CD4-positive, alpha-beta memory T cell (primary cell): ENCODE results near the gene CARM1. TPM values are rescaled to one million over a fixed set of nuclear protein-coding genes. Genes with fewer than 3 reads are reported as not detected.
"Not testable (repeated sequence)": the region's sequence is repeated elsewhere in the genome, so short reads cannot be mapped to it uniquely, and the experiment has no call there.

Experiments used
- CTCF ChIA-PET: fragments of 350-600 bp; sonication (Branson Sonifier 250); formaldehyde crosslinking; loops from one replicate; lab custom pipeline; 2021; ENCODE audit warnings: inconsistent platforms; ENCODE audit not compliant: partially characterized antibody; lab: Charles Lee
- POLR2A ChIA-PET: fragments of 350-600 bp; sonication (Branson Sonifier 250); formaldehyde crosslinking; loops from one replicate; lab custom pipeline; 2021; ENCODE audit not compliant: partially characterized antibody; lab: Charles Lee
- DNase-seq, 5 donors: peaks; one replicate each; pipeline versions ENCODE4 v3.0.0 to v3.0.0-alpha.2; 2020 to 2022; ENCODE audit warnings: mixed read lengths in 1 of 5
- H3K27ac ChIP-seq: one replicate; pipeline ENCODE4 v1.7.0; 2013; ENCODE audit warnings: low read depth, low read length
- H3K27me3 ChIP-seq: 2 replicates; pipeline ENCODE4 v1.7.0; 2013; ENCODE audit warnings: mild to moderate bottlenecking, low read length, moderate library complexity; ENCODE audit not compliant: insufficient read depth
- H3K36me3 ChIP-seq: 2 replicates; pipeline ENCODE4 v1.7.0; 2013; ENCODE audit warnings: mild to moderate bottlenecking, low read length, moderate library complexity; ENCODE audit not compliant: insufficient read depth
- H3K4me1 ChIP-seq: 2 replicates; pipeline ENCODE4 v1.7.0; 2013; ENCODE audit warnings: mild to moderate bottlenecking, low read length, moderate library complexity; ENCODE audit not compliant: insufficient read depth
- H3K4me3 ChIP-seq, 2 donors: one replicate each; pipeline ENCODE4 v1.7.0; 2013; ENCODE audit warnings: low read length in 2 of 2, mild to moderate bottlenecking in 1 of 2
- H3K9me3 ChIP-seq, 2 donors: one replicate each; pipeline ENCODE4 v1.7.0; 2013; ENCODE audit warnings: low read length in 2 of 2, control low read depth in 1 of 2; ENCODE audit not compliant: control insufficient read depth in 1 of 2
- H3K27ac Mint-ChIP-seq, 7 donors: one replicate each; pipeline ENCODE4 v1.8.0; 2020 to 2021; ENCODE audit warnings: mixed read lengths in 7 of 7, mild to moderate bottlenecking in 6 of 7, inconsistent platforms in 3 of 7, moderate library complexity in 3 of 7
- H3K27me3 Mint-ChIP-seq, 2 donors: one replicate each; pipeline ENCODE4 v1.8.0; 2020 to 2021; ENCODE audit warnings: mixed read lengths in 2 of 2
- H3K36me3 Mint-ChIP-seq, 2 donors: one replicate each; pipeline ENCODE4 v1.8.0; 2020 to 2021; ENCODE audit warnings: mixed read lengths in 2 of 2, inconsistent platforms in 1 of 2, mild to moderate bottlenecking in 1 of 2
- H3K4me1 Mint-ChIP-seq, 4 donors: one replicate each; pipeline ENCODE4 v1.8.0; 2020 to 2021; ENCODE audit warnings: mixed read lengths in 4 of 4, mild to moderate bottlenecking in 1 of 4
- H3K4me3 Mint-ChIP-seq, 8 donors: one replicate each; pipeline ENCODE4 v1.8.0; 2020 to 2021; ENCODE audit warnings: mixed read lengths in 8 of 8, mild to moderate bottlenecking in 7 of 8, moderate library complexity in 6 of 8, inconsistent platforms in 3 of 8
- H3K9me3 Mint-ChIP-seq, 8 donors: one replicate each; pipeline ENCODE4 v1.8.0; 2020 to 2021; ENCODE audit warnings: mixed read lengths in 8 of 8, mild to moderate bottlenecking in 5 of 8, inconsistent platforms in 3 of 8, moderate library complexity in 1 of 8
- intact Hi-C: fragments of 100-400 bp; cut with micrococcal nuclease; formaldehyde crosslinking; loops from one replicate; pipeline ENCODE4 v1.15.1; 2023
- polyA plus RNA-seq, 2 donors: library from polyadenylated mRNA; unstranded; fragments of 300-500 nt; fragmentation: Illumina TruSeq; gene quantifications; one replicate each; pipeline ENCODE4 v1.2.3, GENCODE V29; 2021
- total RNA-seq, 2 experiments: library from RNA; stranded (reverse); gene quantifications; one replicate each; pipeline ENCODE4 v1.2.3, GENCODE V29; 2021

CARM1 gene
- total and polyA plus RNA-seq, 4 experiments from 2014 or later, result 0.71 to 26.5 (median 13.5) TPM

DNA sequence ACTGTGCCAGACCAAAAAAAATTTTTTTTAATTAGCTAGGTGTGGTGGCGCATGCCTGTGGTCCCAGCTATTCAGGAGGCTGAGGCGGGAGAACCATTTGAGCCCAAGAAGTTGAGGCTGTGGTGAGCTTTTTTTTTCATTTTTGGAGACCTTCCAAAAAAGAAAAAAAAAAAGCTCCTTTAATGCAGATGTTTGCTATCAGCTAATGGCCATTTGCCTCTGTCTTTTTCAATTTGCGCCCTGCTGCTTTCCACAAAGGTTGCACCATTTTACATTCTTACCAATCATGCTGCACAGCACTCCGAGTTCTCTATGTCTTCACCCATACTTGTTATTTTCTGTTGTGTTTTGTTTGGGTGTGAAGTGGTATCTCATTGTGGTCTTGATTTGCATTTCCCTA is 73.9 kb downstream of the CARM1 start:
- no peaks in the 10 kb centered on the region for H3K9me3 ChIP-seq
- Mint-ChIP-seq H3K4me3 (no peak overlapping the region), H3K36me3 (no peaks in the 10 kb centered on the region), H3K4me1 (peaks cover 3 to 5% (median 5%) of the 10 kb centered on the region in 4 donors), H3K9me3 (no peaks in the 10 kb centered on the region), H3K27ac (peak overlapping the region in 1 of 7 donors; percentile 66), H3K27me3 (no peaks in the 10 kb centered on the region)
- H3K27me3 ChIP-seq, result no peaks in the 10 kb centered on the region
- no peak overlapping the region for H3K4me3 ChIP-seq
- intact Hi-C loops, result no loop called here
- ChIA-PET CTCF (interaction anchor here (1.0 to 1.9 kb wide), 4 partner anchors 9 to 80 kb away, joined by 3 to 7 read pairs (median 5); no protein-coding TSS in a partner anchor), POLR2A (no interaction called here)
- no peak for DNase-seq
- H3K4me1 ChIP-seq, result no peaks in the 10 kb centered on the region
- no peak overlapping the region for H3K27ac ChIP-seq
- no peaks in the 10 kb centered on the region for H3K36me3 ChIP-seq

DNA sequence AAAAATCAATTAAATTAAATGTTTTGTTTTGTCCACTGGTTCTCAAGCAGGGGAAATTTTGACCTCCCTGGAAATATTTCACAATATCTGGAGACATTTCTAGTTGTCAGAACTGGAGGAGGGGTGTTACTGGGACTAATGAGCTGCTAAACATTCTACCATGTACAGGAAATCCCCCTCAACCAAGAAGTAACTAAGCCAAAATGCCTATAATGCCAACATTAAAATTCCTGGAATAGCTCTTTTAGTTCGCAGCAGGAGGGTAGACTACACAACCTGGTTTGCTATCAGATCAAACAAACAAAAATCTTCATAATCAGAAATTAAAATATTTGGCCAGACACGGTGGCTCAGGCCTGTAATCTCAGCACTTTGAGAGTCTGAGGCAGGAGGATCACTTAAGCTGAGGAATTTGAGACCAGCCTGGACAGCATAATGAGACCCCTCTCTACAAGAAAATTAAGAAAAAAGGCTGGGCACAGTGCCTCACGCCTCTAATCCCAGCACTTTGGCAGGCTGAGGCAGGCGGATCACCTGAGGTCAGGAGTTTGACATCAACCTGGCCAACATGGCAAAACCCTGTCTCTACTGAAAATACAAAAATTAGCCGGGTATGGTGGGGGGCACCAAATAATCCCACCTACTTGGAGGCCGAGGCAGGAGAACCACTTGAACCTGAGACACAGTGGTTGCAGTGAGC is 75.8 kb downstream of the CARM1 start:
- no peaks in the 10 kb centered on the region for H3K36me3 Mint-ChIP-seq
- Histone ChIP-seq H3K27ac (no peak overlapping the region), H3K9me3 (no peaks in the 10 kb centered on the region), H3K27me3 (no peaks in the 10 kb centered on the region), H3K4me1 (no peaks in the 10 kb centered on the region), H3K36me3 (no peaks in the 10 kb centered on the region), H3K4me3 (no peak overlapping the region)
- no peak overlapping the region for H3K27ac Mint-ChIP-seq
- H3K4me1 Mint-ChIP-seq, result peaks cover 1 to 2% (median 2%) of the 10 kb centered on the region in 4 donors
- no peak overlapping the region for H3K4me3 Mint-ChIP-seq
- no peaks in the 10 kb centered on the region for H3K27me3 Mint-ChIP-seq
- H3K9me3 Mint-ChIP-seq, result no peaks in the 10 kb centered on the region
- DNase-seq, result no peak
- CTCF ChIA-PET, result no interaction called here
- POLR2A ChIA-PET, result no interaction called here
- intact Hi-C loops, result no loop called here

DNA sequence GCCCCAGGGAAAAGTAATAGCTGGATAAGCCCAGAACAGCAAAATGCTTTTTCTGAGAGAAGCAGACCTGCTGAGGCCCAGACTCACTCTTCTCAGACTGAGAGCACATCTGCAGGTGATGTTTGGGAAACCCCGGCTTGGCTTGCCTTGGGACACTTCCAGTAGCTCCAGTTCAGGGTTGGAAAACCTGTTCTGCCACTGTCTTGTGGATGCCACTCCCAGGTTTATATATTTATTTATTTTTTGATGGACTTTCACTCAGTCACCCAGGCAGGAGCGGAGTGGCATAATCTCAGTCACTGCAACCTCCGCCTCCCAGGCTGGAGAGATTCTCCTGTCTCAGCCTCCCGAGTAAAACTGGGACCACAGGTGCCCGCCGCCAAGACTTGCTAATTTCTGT is 81.5 kb downstream of the CARM1 start:
- H3K4me1 Mint-ChIP-seq, result no peaks in the 10 kb centered on the region
- H3K36me3 Mint-ChIP-seq, result no peaks in the 10 kb centered on the region
- no peaks in the 10 kb centered on the region for H3K9me3 ChIP-seq
- H3K9me3 Mint-ChIP-seq, result no peaks in the 10 kb centered on the region
- no peak overlapping the region for H3K4me3 Mint-ChIP-seq
- H3K4me1 ChIP-seq, result no peaks in the 10 kb centered on the region
- no peak overlapping the region for H3K4me3 ChIP-seq
- intact Hi-C loops, result no loop called here
- H3K27ac Mint-ChIP-seq, result no peak overlapping the region
- H3K27ac ChIP-seq, result no peak overlapping the region
- no peaks in the 10 kb centered on the region for H3K27me3 Mint-ChIP-seq
- POLR2A ChIA-PET, result no interaction called here
- H3K36me3 ChIP-seq, result no peaks in the 10 kb centered on the region
- CTCF ChIA-PET, result interaction anchor here (1.9 kb wide), 1 partner anchor 11 kb away, joined by 10 read pairs; no protein-coding TSS in a partner anchor
- no peaks in the 10 kb centered on the region for H3K27me3 ChIP-seq
- no peak for DNase-seq

DNA sequence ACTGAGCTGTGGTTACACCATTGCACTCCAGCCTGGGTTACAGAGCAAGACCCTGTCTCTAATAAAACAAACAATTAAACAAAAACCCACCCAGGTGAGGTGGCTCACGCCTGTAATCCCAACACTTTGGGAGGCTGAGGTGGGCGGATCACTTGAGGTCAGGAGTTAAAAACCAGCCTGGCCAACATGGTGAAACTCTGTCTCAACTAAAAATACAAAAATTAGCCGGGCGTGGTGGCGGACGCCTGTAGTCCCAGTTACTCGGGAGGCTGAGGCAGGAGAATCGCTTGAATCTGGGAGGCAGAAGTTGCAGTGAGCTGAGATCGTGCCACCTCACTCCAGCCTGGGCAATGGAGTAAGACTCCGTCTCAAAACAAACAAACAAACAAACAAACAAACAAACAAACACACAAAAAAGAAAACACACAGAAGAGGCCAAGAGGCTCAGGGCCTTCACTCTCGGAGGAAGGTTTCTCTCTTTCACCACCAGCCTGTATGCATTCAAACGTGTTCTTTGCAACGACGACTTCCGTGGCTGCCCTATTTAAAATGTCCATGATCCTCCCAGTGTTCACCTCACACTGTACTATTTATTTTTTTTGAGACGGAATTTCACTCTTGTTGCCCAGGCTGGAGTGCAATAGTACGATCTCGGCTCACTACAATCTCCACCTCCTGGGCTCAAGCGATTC is 88.1 kb downstream of the CARM1 start:
- H3K9me3 Mint-ChIP-seq, H3K27me3 Mint-ChIP-seq, H3K9me3 ChIP-seq, DNase-seq, H3K36me3 ChIP-seq, H3K27me3 ChIP-seq, H3K36me3 Mint-ChIP-seq, intact Hi-C loops: not testable (repeated sequence)
- CTCF ChIA-PET, result interaction anchor here (1.0 to 1.7 kb wide), 5 partner anchors 14 to 242 kb away, joined by 3 to 5 read pairs (median 5); partner anchors contain the start of gene DNM2
- H3K27ac Mint-ChIP-seq, result peak overlapping the region in 5 of 7 donors; percentile 47 to 94 (median 90)
- peaks cover 16 to 42% (median 30%) of the 10 kb centered on the region in 4 donors for H3K4me1 Mint-ChIP-seq
- peak overlapping the region; percentile 79 for H3K27ac ChIP-seq
- peaks cover 31% of the 10 kb centered on the region for H3K4me1 ChIP-seq
- peak overlapping the region in 1 of 2 donors; percentile 84 for H3K4me3 ChIP-seq
- peak overlapping the region in 6 of 8 donors; percentile 13 to 88 (median 85) for H3K4me3 Mint-ChIP-seq
- POLR2A ChIA-PET, result interaction anchor here (0.6 to 2.8 kb wide), 8 partner anchors 20 to 1956 kb away, joined by 4 to 10 read pairs (median 5); partner anchors contain the start of genes LDLR and TMED1

DNA sequence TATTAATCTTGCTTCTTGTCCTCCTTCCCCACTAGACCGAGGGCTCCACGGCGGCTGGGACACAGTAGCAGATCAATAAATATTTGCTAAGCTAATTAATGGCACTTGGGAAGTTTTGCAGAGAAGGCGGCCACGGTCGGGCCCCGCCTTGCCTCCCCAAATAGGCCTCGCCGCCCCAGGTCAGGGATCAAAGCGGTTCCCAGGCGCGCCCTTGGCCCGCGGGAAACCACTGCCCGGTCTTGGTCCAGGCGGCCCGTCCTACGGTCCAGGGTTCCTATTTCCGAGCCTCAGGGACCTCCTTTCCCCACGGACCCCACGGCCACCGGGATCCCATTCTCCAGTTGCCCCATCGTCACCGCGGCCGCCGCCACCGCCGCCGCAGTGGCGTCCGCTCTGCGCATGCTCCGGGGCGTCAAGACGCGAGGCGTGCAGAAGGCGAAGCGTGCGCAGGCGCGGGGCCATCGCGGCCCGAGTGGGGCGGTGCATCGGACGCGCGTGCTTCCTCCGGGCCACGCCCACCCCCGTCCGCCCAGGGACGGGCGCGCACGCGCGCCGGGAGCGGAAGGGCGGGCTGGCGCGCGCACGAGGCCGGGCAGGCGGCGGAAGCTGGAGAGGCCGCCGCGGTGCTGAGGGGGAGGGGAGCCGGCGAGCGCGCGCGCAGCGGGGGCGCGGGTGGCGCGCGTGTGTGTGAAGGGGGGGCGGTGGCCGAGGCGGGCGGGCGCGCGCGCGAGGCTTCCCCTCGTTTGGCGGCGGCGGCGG is 89.1 kb downstream of the CARM1 start, which contains the start of gene SMARCA4:
Gene SMARCA4, plus strand, starts transcription at position 717 of the 759 bp plus-strand sequence. CDS start 23,122 bp downstream, outside the sequence.
- CTCF ChIA-PET, result interaction anchor here (1.0 to 1.7 kb wide), 2 partner anchors 16 to 19 kb away, joined by 5 read pairs; no protein-coding TSS in a partner anchor

DNA sequence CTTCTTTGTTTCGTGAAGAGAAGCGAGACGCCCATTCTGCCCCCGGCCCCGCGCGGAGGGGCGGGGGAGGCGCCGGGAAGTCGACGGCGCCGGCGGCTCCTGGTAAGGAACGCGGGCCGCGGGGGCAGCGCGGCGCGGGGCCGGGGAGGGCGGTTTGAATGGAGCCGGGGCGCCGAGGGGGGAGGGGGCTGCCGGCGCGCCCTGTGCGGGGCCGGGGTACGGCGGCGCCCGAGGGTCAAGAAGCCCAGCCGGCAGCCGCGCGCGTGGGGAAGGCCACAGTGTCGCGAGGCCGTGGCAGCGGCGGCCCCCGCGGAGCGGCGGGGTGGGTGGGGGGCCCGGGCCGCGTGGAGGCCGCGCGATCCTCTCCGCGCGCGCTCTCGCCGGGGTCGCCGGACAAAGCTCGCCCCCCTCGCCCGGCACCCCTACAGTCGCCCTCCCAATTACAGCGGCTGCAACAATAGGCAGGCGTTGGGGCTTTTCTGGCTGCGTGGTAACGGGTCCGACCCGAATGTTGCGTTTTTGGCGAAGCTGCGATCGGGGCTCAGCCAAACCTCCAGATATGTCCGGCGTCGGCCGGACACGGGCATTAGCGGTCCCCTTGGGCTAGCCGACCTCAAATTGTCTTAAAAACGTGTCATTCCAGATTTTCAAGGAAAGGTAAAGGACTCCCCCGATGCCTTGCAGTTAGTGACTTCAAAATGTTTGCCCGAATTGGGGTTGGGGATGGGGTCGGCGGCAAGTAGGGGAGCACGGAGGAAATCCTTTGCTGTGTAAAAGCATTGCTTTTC is 89.9 kb downstream of the CARM1 start:
- POLR2A ChIA-PET, result interaction anchor here (0.9 to 2.8 kb wide), 11 partner anchors 18 to 420 kb away, joined by 3 to 10 read pairs (median 4); partner anchors contain the start of genes LDLR, SWSAP1 and TMED1
- H3K4me1 ChIP-seq, result peaks cover 31% of the 10 kb centered on the region
- Mint-ChIP-seq H3K9me3 (peaks cover 0 to 2% (median 0%) of the 10 kb centered on the region in 8 donors), H3K27ac (peak overlapping the region; percentile 91 to 96 (median 93)), H3K4me1 (peaks cover 23 to 52% (median 38%) of the 10 kb centered on the region in 4 donors), H3K27me3 (no peaks in the 10 kb centered on the region), H3K36me3 (peaks cover 3 to 9% of the 10 kb centered on the region in 2 donors), H3K4me3 (peak overlapping the region; percentile 89 to 94 (median 92))
- no peaks in the 10 kb centered on the region for H3K36me3 ChIP-seq
- no peaks in the 10 kb centered on the region for H3K27me3 ChIP-seq
- CTCF ChIA-PET, result no interaction called here
- DNase-seq, result peak in 3 of 5 donors; percentile 6 to 53 (median 17)
- H3K27ac ChIP-seq, result peak overlapping the region; percentile 68
- no peaks in the 10 kb centered on the region for H3K9me3 ChIP-seq
- intact Hi-C loops, result loop anchor here (2.0 to 5.0 kb wide), 2 partner anchors 34 to 130 kb away; partner anchors contain the start of genes TIMM29 and YIPF2
- H3K4me3 ChIP-seq, result peak overlapping the region; percentile 14 to 53

More for the DNA sequence above, 89.1 kb downstream of the CARM1 start, which contains the start of gene SMARCA4:
- Histone ChIP-seq H3K4me3 (peak within 1 kb of the TSS; percentile 14 to 84), H3K27me3 (no peaks in the 10 kb centered on the region), H3K27ac (peak within 1 kb of the TSS; percentile 79), H3K4me1 (peaks cover 31% of the 10 kb centered on the region), H3K36me3 (no peaks in the 10 kb centered on the region), H3K9me3 (no peaks in the 10 kb centered on the region)
- DNase-seq, result peak; percentile 96 to 99 (median 99)
- peaks cover 21 to 48% (median 35%) of the 10 kb centered on the region in 4 donors for H3K4me1 Mint-ChIP-seq
- intact Hi-C loops, result loop anchor here (1.0 to 5.0 kb wide), 3 partner anchors 33 to 130 kb away; partner anchors contain the start of genes CARM1, TIMM29 and YIPF2
- peak within 1 kb of the TSS; percentile 89 to 94 (median 92) for H3K4me3 Mint-ChIP-seq
- no peaks in the 10 kb centered on the region for H3K27me3 Mint-ChIP-seq
- H3K9me3 Mint-ChIP-seq, result peaks cover 0 to 2% (median 0%) of the 10 kb centered on the region in 8 donors
- POLR2A ChIA-PET, result interaction anchor here (0.9 to 2.8 kb wide), 11 partner anchors 19 to 421 kb away, joined by 3 to 10 read pairs (median 4); partner anchors contain the start of genes LDLR, SWSAP1 and TMED1
- H3K36me3 Mint-ChIP-seq, result peaks cover 0 to 9% of the 10 kb centered on the region in 2 donors
- peak within 1 kb of the TSS; percentile 91 to 96 (median 93) for H3K27ac Mint-ChIP-seq
